Mesenchymal stem cell (in vitro differentiated cells and primary cell): ENCODE data around the gene ZNF669.
A peak's percentile ranks its signal among the peaks of the same experiment; 100 is the strongest.

ENCODE experiments used
- DNase-seq: peaks from one replicate; pipeline ENCODE4 v3.0.0-alpha.2; 2013
- H2AFZ ChIP-seq: one replicate; pipeline ENCODE4 v1.6.1; 2013; ENCODE audit warnings: low read depth, mild to moderate bottlenecking, control low read depth, inconsistent platforms, low read length, moderate library complexity
- H2AK5ac ChIP-seq: 2 replicates; pipeline ENCODE4 v1.6.1; 2013; ENCODE audit warnings: low read length, moderate library complexity, mild to moderate bottlenecking, inconsistent platforms; ENCODE audit not compliant: severe bottlenecking
- H2BK120ac ChIP-seq: one replicate; pipeline ENCODE4 v1.6.1; 2013; ENCODE audit warnings: low read depth, mild to moderate bottlenecking, inconsistent platforms, low read length, moderate library complexity
- H2BK12ac ChIP-seq, 2 experiments: one replicate each; pipeline ENCODE4 v1.6.1; 2013; ENCODE audit warnings: inconsistent platforms in 2 of 2, low read length in 2 of 2, mild to moderate bottlenecking in 2 of 2, moderate library complexity in 2 of 2, control low read depth in 1 of 2
- H2BK15ac ChIP-seq: one replicate; pipeline ENCODE4 v1.6.1; 2013; ENCODE audit warnings: mild to moderate bottlenecking, low read depth, inconsistent platforms; ENCODE audit not compliant: poor library complexity, severe bottlenecking
- H2BK5ac ChIP-seq: 2 replicates; pipeline ENCODE4 v1.6.1; 2013; ENCODE audit warnings: low read depth, mild to moderate bottlenecking, low read length, control low read depth, inconsistent platforms; ENCODE audit not compliant: poor library complexity, severe bottlenecking
- H3K14ac ChIP-seq, 2 experiments: one replicate each; pipeline ENCODE4 v1.6.1; 2013; ENCODE audit warnings: inconsistent platforms in 2 of 2, low read length in 2 of 2, control low read depth in 1 of 2, mild to moderate bottlenecking in 1 of 2, moderate library complexity in 1 of 2
- H3K18ac ChIP-seq, 2 experiments: one replicate each; pipeline ENCODE4 v1.6.1; 2013; ENCODE audit warnings: inconsistent platforms in 2 of 2, low read length in 2 of 2, control low read depth in 1 of 2, low read depth in 1 of 2, mild to moderate bottlenecking in 1 of 2
- H3K23ac ChIP-seq, 2 experiments: one replicate each; pipeline ENCODE4 v1.6.1; 2013; ENCODE audit warnings: inconsistent platforms in 2 of 2, low read length in 2 of 2, mild to moderate bottlenecking in 2 of 2, moderate library complexity in 2 of 2, control low read depth in 1 of 2
- H3K27ac ChIP-seq: 2 replicates; pipeline ENCODE4 v1.5.1; 2013; ENCODE audit warnings: mild to moderate bottlenecking, moderate library complexity, low read length, control low read depth, inconsistent platforms; ENCODE audit not compliant: poor library complexity, severe bottlenecking
- H3K27me3 ChIP-seq, 2 experiments: 2 replicates each; pipeline versions ENCODE4 v1.6.1 to v1.7.0; 2013; ENCODE audit warnings: low read length in 2 of 2, mild to moderate bottlenecking in 2 of 2, moderate library complexity in 2 of 2, control low read depth in 1 of 2, inconsistent platforms in 1 of 2; ENCODE audit not compliant: control insufficient read depth in 1 of 2, insufficient read depth in 1 of 2
- H3K36me3 ChIP-seq, 2 experiments: 2 replicates each; pipeline versions ENCODE4 v1.6.1 to v1.7.0; 2013; ENCODE audit warnings: low read length in 2 of 2, control low read depth in 1 of 2, inconsistent platforms in 1 of 2, low read depth in 1 of 2, mild to moderate bottlenecking in 1 of 2; ENCODE audit not compliant: insufficient read depth in 2 of 2, control insufficient read depth in 1 of 2
- H3K4ac ChIP-seq, 2 experiments: one replicate each; pipeline ENCODE4 v1.6.1; 2013; ENCODE audit warnings: inconsistent platforms in 2 of 2, low read length in 2 of 2, mild to moderate bottlenecking in 2 of 2, moderate library complexity in 2 of 2, control low read depth in 1 of 2, low read depth in 1 of 2
- H3K4me1 ChIP-seq: 2 replicates; pipeline ENCODE4 v1.6.1; 2013; ENCODE audit warnings: low read depth, low read length, control low read depth; ENCODE audit not compliant: control insufficient read depth, insufficient read depth
- H3K4me2 ChIP-seq: 2 replicates; pipeline ENCODE4 v1.6.1; 2013; ENCODE audit warnings: low read length, mild to moderate bottlenecking, inconsistent platforms; ENCODE audit not compliant: poor library complexity, severe bottlenecking
- H3K4me3 ChIP-seq, 2 experiments: 2 replicates each; pipeline versions ENCODE4 v1.5.1 to v1.7.0; 2013; ENCODE audit warnings: low read length in 2 of 2, mild to moderate bottlenecking in 2 of 2, control low read depth in 1 of 2, low read depth in 1 of 2; ENCODE audit not compliant: insufficient read depth in 1 of 2
- H3K79me1 ChIP-seq: replicated peaks from 2 replicates; pipeline ENCODE4 v1.6.1; 2013; ENCODE audit warnings: mild to moderate bottlenecking, control low read depth, low read length, inconsistent platforms; ENCODE audit not compliant: poor library complexity, severe bottlenecking
- H3K9ac ChIP-seq: 2 replicates; pipeline ENCODE4 v1.7.0; 2013; ENCODE audit warnings: mild to moderate bottlenecking, low read length, moderate library complexity
- H3K9me3 ChIP-seq: 2 replicates; pipeline ENCODE4 v1.7.0; 2013; ENCODE audit warnings: mild to moderate bottlenecking, low read length; ENCODE audit not compliant: control insufficient read depth
- H4K8ac ChIP-seq: one replicate; pipeline ENCODE4 v1.6.1; 2013; ENCODE audit warnings: inconsistent platforms, mild to moderate bottlenecking, low read length, moderate library complexity
- H4K91ac ChIP-seq: one replicate; pipeline ENCODE4 v1.6.1; 2013; ENCODE audit warnings: mild to moderate bottlenecking, low read length, inconsistent platforms
- WGBS: methylation state at CpG from one replicate; pipeline ENCODE4 v1.1.7; 2013; ENCODE audit warnings: mixed read lengths; 5-methylcytosine and 5-hydroxymethylcytosine counted together

Gene ZNF669

GRCh38 chr1:247111700-247112478 is 7.7 kb upstream of the ZNF669 start:
- peak; percentile 60 for DNase-seq
- Histone ChIP-seq H3K36me3 (no peaks in the 10 kb centered on the region), H4K8ac (peak overlapping the region; percentile 99), H3K9ac (peak overlapping the region; percentile 82), H3K27ac (no peak overlapping the region), H2BK12ac (peak overlapping the region; percentile 34 to 73), H3K14ac (peak overlapping the region in 1 of 2 experiments; percentile 83), H2BK5ac (no peak overlapping the region), H3K4me1 (peaks cover 25% of the 10 kb centered on the region), H3K79me1 (peaks cover 2% of the 10 kb centered on the region), H3K18ac (peak overlapping the region; percentile 35 to 92), H3K9me3 (no peaks in the 10 kb centered on the region), H3K4ac (peak overlapping the region; percentile 45 to 76), H4K91ac (peak overlapping the region; percentile 99), H3K23ac (peak overlapping the region in 1 of 2 experiments; percentile 2), H3K4me2 (peak overlapping the region; percentile 97), H2BK15ac (peak overlapping the region; percentile 99), H3K4me3 (peak overlapping the region; percentile 76 to 82), H3K27me3 (no peaks in the 10 kb centered on the region), H2AK5ac (no peak overlapping the region), H2AFZ (peak overlapping the region; percentile 39), H2BK120ac (peak overlapping the region; percentile 91)
- 2% methylated on average over 52 of the region's 78 CpGs for WGBS

- H2BK5ac ChIP-seq: no peak overlapping the region
- peak overlapping the region; percentile 35 to 92 for H3K18ac ChIP-seq
- no peak overlapping the region for H2AK5ac ChIP-seq
- H3K79me1 ChIP-seq: peaks cover 2% of the 10 kb centered on the region
- no peaks in the 10 kb centered on the region for H3K27me3 ChIP-seq
- H3K9ac ChIP-seq: peak overlapping the region; percentile 82
- H3K4me1 ChIP-seq: peaks cover 25% of the 10 kb centered on the region
- peak overlapping the region; percentile 97 for H3K4me2 ChIP-seq
- H3K27ac ChIP-seq: no peak overlapping the region
- peak overlapping the region in 1 of 2 experiments; percentile 14 for H3K23ac ChIP-seq
- peak overlapping the region; percentile 76 to 82 for H3K4me3 ChIP-seq
- H4K8ac ChIP-seq: peak overlapping the region; percentile 99
- H3K14ac ChIP-seq: peak overlapping the region in 1 of 2 experiments; percentile 83
- under 1% methylated on average over 44 of the region's 62 CpGs for WGBS
- H2BK120ac ChIP-seq: peak overlapping the region; percentile 91
- no peaks in the 10 kb centered on the region for H3K36me3 ChIP-seq
- H4K91ac ChIP-seq: peak overlapping the region; percentile 99
- H2BK12ac ChIP-seq: peak overlapping the region in 1 of 2 experiments; percentile 63
- H2AFZ ChIP-seq: peak overlapping the region; percentile 71
- no peak for DNase-seq
- H3K9me3 ChIP-seq: no peaks in the 10 kb centered on the region
- H3K4ac ChIP-seq: peak overlapping the region; percentile 45 to 76
- H2BK15ac ChIP-seq: peak overlapping the region; percentile 86
Observed at GRCh38 chr1:247111259-247111699, 7.1 kb upstream of the ZNF669 start.

GRCh38 chr1:247110627-247111258 is 6.6 kb upstream of the ZNF669 start:
- Histone ChIP-seq H4K91ac (peak overlapping the region; percentile 99), H3K4me2 (peak overlapping the region; percentile 97), H3K9me3 (no peaks in the 10 kb centered on the region), H2BK15ac (no peak overlapping the region), H3K4ac (peak overlapping the region; percentile 45 to 76), H3K14ac (peak overlapping the region in 1 of 2 experiments; percentile 55), H3K18ac (peak overlapping the region; percentile 35 to 92), H3K9ac (peak overlapping the region; percentile 82), H3K4me1 (peaks cover 25% of the 10 kb centered on the region), H3K23ac (no peak overlapping the region), H3K27ac (no peak overlapping the region), H3K79me1 (peaks cover 2% of the 10 kb centered on the region), H2AK5ac (no peak overlapping the region), H3K27me3 (no peaks in the 10 kb centered on the region), H2BK12ac (peak overlapping the region in 1 of 2 experiments; percentile 63), H2BK120ac (peak overlapping the region; percentile 91), H2BK5ac (no peak overlapping the region), H3K4me3 (peak overlapping the region; percentile 76 to 82), H2AFZ (peak overlapping the region; percentile 71), H3K36me3 (no peaks in the 10 kb centered on the region), H4K8ac (peak overlapping the region; percentile 99)
- peak; percentile 19 for DNase-seq
- WGBS: 39% methylated on average over 29 of the region's 30 CpGs

- H3K9ac ChIP-seq: no peak overlapping the region
- H3K4me3 ChIP-seq: no peak overlapping the region
- no peak overlapping the region for H4K91ac ChIP-seq
- no peak overlapping the region for H2AFZ ChIP-seq
- H3K36me3 ChIP-seq: no peaks in the 10 kb centered on the region
- no peak overlapping the region for H2BK5ac ChIP-seq
- no peak overlapping the region for H3K23ac ChIP-seq
- H2BK120ac ChIP-seq: no peak overlapping the region
- DNase-seq: no peak
- no peak overlapping the region for H3K4ac ChIP-seq
- H3K27me3 ChIP-seq: no peaks in the 10 kb centered on the region
- H3K79me1 ChIP-seq: peaks cover 3% of the 10 kb centered on the region
- H2AK5ac ChIP-seq: no peak overlapping the region
- H3K18ac ChIP-seq: no peak overlapping the region
- no peak overlapping the region for H3K27ac ChIP-seq
- H3K4me2 ChIP-seq: no peak overlapping the region
- no peak overlapping the region for H2BK12ac ChIP-seq
- H3K4me1 ChIP-seq: peaks cover 18% of the 10 kb centered on the region
- H3K14ac ChIP-seq: no peak overlapping the region
- H3K9me3 ChIP-seq: no peaks in the 10 kb centered on the region
- no peak overlapping the region for H2BK15ac ChIP-seq
- 87% methylated on average over 7 of the region's 7 CpGs for WGBS
- no peak overlapping the region for H4K8ac ChIP-seq
Observed at GRCh38 chr1:247107694-247108093, 3.5 kb upstream of the ZNF669 start.
